NCI-H146 treated with DMSO at 0.1 percent for 48 hours (cell line): Measurements from ENCODE around the gene NDUFA8.
A peak's percentile ranks its signal among the peaks of the same experiment; 100 is the strongest.

Experiments used
- DNase-seq: peaks from one replicate; lab custom pipeline; 2025; ENCODE audit not compliant: unreplicated experiment; lab: John Stamatoyannopoulos, UW

Gene NDUFA8

GRCh38 chr9:122138560-122139268 lies 20.9 kb downstream of the NDUFA8 start:
- DNase-seq: no peak

GRCh38 chr9:122135529-122135859 lies 24.1 kb downstream of the NDUFA8 start:
- no peak for DNase-seq

GRCh38 chr9:122134822-122135528 lies 24.6 kb downstream of the NDUFA8 start:
- peak; percentile 67 for DNase-seq

- no peak for DNase-seq
Observed at GRCh38 chr9:122133984-122134535, 25.5 kb downstream of the NDUFA8 start.

GRCh38 chr9:122133263-122133983 lies 26.2 kb downstream of the NDUFA8 start:
- DNase-seq: no peak

- DNase-seq: no peak
Observed at GRCh38 chr9:122132539-122132938, 27.0 kb downstream of the NDUFA8 start.

- DNase-seq: peak; percentile 50
Observed at GRCh38 chr9:122131401-122132001, 28.1 kb downstream of the NDUFA8 start.

GRCh38 chr9:122130837-122131236 lies 28.7 kb downstream of the NDUFA8 start:
- DNase-seq: no peak

GRCh38 chr9:122129969-122130368 lies 29.6 kb downstream of the NDUFA8 start:
- DNase-seq: no peak

GRCh38 chr9:122128969-122129343 lies 30.6 kb downstream of the NDUFA8 start:
- DNase-seq: no peak

- no peak for DNase-seq
Observed at GRCh38 chr9:122128007-122128968, 31.3 kb downstream of the NDUFA8 start.

- no peak for DNase-seq
Observed at GRCh38 chr9:122127396-122127798, 32.2 kb downstream of the NDUFA8 start.

GRCh38 chr9:122126331-122127261 lies 33.0 kb downstream of the NDUFA8 start:
- no peak for DNase-seq

- no peak for DNase-seq
Observed at GRCh38 chr9:122125509-122126330, 33.9 kb downstream of the NDUFA8 start.

- peak; percentile 44 for DNase-seq
Observed at GRCh38 chr9:122125158-122125508, 34.4 kb downstream of the NDUFA8 start.

- no peak for DNase-seq
Observed at GRCh38 chr9:122124528-122124927, 35.1 kb downstream of the NDUFA8 start.

- DNase-seq: no peak
Observed at GRCh38 chr9:122124048-122124447, 35.5 kb downstream of the NDUFA8 start.

GRCh38 chr9:122122903-122123632 lies 36.5 kb downstream of the NDUFA8 start:
- DNase-seq: peak; percentile 22
